NCI-H2196 treated with DMSO at 0.1 percent for 48 hours (cell line): ENCODE data around the gene NADSYN1.

Experiments
- DNase-seq: peaks from one replicate; lab custom pipeline; 2025; ENCODE audit not compliant: unreplicated experiment; lab: John Stamatoyannopoulos, UW

Gene NADSYN1

DNA sequence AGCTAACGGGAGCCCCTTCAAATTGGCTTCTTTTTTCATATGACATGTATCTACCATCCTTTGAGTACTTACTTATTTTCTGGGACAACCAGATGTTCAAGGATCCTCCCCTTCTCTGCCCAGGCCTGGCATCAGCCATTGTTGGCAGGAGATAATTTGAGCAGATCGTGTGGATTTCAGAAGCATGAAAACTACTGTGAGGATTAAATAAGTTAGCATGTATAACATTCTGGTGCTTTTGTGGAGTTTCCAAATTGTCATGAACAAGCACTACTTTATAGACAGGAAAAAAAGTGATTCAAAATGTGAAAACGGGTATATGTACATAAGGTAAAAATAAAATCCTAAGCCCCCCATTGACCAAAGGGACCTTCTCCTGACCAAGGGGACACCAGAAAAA, 2.1 kb upstream of the NADSYN1 start:
- DNase-seq, result no peak

DNA sequence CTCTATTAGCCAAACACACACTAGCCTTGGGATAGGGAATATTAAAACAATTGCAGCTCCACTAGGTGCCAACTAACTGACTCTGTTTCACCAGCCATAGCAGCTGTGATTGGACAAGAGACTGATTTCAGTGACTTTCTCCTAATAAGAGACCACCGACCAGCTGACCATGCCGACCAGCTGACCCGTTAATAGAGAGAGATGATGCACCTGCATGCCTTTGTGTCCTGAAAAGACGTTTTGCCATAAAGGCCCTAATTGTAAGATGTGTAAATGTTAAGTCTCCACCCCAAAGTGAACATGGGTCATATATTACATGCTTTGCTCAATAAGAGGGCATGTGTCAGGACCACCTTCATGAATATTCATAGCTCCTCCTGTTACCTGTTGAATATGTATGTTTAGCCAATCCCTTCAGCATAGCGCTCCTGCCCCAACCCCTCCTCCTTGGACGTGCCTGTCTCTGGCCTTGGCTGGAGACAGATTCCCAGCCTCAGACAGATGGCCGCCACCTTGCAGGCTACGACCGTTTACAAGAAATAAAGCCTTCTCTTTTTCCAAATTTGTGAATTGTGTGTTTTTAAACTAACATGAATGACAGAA, 1.3 kb upstream of the NADSYN1 start:
- DNase-seq, result no peak

DNA sequence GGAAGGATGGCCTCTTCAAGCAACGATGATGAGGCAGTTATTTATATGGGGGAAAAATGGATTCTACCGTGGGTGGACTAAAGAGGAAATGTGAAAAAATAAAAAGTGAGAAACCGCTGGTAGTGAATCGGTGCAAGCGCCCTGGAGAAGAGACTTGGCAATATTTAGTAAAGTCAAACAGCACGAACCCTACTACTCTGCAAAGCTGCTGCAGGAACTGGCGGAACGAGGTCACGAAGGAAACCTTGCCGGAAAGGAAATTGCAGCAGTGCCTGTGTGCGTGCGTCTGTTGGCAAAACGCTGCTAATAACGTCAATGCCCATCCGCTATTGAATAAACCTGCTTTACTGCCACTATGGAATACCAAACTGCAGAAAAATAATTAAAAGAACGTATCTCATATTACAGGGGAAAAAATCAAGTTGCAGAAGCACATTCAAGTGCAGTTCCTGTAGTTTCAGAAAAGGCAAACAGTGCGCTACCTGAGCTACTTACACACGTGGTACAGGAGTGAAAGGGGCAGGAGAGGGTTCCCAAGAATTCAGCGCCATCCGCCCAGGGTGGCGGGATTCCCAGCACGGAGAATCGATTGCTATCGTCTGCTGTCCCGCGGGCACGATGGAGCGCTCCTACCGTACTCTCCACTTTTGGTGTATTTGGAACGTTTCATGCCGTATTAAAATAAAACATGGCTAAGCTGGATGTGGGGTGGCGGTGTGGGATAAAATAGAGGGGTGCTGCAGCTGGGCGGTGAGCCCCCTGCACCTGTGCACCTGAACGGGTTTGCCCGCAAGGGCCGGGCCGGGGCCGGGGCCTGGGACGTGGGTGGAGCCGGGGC, 585 bp upstream of the NADSYN1 start:
- no peak for DNase-seq

GRCh38 chr11:71453918-71454304, 908 bp downstream of the NADSYN1 start:
- no peak for DNase-seq

- DNase-seq, result no peak
These were observed 1.6 kb downstream of the NADSYN1 start for GRCh38 chr11:71454470-71455113.

DNA sequence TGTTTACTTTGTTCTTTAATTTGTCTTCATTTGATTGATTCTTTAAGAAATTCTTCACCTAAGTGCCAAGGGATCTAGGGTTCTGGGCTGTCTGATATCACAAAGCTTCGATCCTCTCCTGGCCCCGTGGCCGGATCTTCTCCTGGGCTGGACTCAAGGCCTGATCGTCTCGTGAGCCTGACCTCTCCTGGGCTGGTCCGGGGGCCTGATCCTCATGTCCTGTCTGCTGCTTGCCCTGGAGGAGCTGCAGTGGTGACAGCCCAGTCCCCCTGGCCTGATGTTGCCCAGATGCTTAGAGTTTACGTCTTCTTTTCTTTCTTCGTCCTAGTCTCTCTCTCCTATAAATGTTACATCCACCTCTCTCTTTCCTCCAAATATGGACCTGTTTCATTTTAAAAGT, 3.3 kb downstream of the NADSYN1 start:
- no peak for DNase-seq

- no peak for DNase-seq
These were observed 3.8 kb downstream of the NADSYN1 start for GRCh38 chr11:71456831-71457230.

DNA sequence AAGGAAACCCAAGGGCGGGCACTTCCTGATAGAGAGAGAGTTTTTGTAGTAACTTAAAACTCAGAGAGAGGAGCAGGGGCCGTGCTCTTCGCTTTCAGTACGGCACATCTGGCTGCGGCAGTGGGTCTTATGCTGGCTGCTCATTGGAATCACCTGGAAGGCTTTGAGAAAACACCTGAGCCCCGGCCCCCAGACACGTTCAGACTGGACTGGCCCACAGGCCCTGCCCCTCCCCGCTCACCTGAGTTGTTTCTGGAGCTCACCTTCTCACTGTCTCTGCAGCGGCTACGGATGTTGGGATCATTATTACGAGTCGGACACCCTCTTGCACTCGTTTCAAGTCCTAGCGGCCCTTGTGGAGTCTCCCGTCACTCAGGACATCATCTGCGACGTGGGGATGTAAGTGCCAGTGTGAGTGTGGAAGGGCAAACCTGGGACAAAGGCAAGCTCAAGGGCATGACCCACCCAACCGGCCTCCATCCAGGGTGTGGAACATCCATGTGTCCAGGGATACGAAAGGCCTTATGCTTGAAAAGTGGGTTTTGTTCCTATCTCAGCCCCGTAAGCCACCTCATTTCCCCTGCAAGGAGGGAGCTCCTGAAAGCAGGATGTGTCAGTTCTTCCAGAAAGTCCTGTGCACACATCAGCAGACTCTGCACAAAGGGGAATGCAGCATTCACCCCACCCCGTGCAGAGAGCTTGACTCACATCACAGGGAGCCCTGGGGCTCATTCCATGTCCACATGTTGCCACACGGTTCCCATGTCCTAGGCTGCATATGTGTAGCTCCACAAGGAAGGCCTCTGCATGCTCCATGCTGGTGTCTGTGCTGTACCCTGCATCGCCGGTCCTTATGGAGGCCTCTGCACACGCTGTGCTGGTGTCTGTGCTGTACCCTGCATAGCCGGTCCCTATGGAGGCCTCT, 5.4 kb downstream of the NADSYN1 start:
- no peak for DNase-seq

DNA sequence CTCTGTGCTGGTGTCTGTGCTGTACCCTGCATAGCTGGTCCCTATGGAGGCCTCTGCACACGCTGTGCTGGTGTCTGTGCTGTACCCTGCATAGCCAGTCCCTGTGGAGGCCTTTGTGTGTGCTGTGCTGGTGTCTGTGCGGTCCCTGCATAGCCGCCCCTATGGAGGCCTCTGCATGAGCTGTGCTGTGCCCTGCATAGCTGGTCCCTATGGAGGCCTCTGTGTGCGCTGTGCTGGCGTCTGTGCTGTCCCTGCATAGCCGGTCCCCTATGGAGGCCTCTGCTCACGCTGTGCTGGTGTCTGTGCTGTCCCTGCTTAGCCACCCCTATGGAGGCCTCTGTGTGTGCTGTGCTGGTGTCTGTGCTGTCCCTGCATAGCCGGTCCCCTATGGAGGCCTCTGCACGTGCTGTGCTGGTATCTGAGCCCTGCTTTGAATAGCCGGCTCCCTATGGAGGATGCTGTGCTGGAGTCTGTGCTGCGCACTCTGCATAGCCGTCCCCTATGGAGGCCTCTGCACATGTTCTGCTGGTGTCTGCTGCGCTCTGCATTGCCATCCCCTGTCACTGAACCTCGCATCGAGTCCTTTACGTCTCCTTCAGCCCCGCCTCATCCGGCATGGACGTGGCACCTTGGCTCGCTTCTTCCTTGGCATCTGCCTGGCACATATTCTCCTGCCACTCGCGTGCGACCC, 6.2 kb downstream of the NADSYN1 start:
- no peak for DNase-seq

- DNase-seq, result no peak
These were observed 6.8 kb downstream of the NADSYN1 start for GRCh38 chr11:71459767-71460320.

DNA sequence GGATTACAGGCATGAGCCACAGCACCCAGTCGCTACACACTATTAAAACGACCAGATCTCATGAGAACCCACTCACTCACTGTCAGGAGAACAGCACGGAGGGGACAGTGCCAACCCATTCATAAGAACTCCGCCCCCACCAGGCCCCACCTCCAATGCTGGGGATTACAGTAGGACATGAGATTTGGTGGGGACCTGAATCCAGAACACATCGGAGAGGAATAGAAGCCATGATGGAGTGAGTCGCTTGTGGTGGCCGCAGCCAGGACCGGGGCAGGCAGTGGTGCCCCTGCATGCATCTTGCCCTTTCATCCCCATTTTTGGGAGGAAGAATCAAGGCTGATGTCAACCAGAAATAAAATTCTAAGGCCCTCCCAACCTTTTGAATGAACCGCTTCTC, 8.7 kb downstream of the NADSYN1 start:
- no peak for DNase-seq

GRCh38 chr11:71462726-71463125, 9.7 kb downstream of the NADSYN1 start:
- DNase-seq, result no peak

- no peak for DNase-seq
These were observed 10.6 kb downstream of the NADSYN1 start for GRCh38 chr11:71463331-71464211.

- DNase-seq, result no peak
These were observed 12.1 kb downstream of the NADSYN1 start for GRCh38 chr11:71465054-71465453.

DNA sequence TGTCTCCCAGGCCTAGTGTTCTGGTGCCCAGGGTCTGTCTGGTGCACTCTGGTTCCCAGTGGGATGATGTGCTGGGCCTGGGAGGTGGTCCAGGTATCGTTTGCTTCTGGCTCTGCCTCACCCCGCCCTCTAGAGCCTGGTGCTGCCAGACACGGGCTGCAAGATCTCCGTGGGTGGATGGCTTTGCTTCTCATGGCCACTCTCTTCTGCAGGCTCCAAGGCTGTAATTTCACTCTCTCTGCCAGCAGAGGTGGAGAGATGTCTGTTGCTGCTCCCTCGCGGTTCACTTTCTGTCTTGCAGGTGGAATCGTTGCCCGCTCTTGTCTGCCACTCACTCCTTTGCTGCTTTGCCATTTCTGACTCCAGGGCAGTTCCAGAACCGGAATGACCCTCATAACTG, 13.4 kb downstream of the NADSYN1 start:
- DNase-seq, result no peak

DNA sequence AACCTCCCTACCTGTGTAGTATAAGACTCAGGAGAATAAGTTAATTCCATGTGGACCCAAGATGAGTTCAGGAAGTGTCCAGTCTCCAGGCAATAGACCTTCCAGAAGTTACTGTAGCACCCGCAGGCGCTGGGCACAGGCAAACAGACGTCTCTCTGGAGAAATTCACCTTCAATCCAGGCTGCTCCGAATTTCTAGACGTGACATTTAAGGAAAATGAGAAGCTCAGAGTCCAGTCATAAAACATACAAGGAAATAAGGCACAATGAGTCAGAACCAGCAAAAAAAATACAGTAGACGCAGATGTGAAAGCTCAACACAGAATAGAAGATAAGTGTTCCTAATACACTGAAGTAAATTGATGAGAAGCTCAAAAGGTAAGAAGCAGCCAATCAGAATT, 14.2 kb downstream of the NADSYN1 start:
- no peak for DNase-seq

DNA sequence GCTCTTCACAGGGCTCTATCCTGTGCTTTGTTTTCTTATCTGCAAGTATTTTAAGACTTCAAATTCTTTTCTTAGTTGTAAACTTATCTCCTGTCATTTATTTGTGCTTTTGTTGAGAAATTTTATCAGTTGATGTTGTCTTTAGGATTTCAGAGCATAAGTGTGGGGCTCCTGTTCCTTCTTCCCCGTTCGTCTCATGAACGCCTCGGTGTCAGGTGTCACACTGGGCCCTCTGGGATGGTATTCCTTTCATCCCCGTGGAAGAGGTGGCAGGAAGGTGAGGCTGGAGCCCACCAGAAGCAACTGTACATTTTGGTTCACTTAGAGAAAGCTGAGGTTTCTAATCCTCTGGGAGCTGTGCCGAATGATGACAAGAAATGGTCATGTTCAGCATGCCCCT, 17.9 kb downstream of the NADSYN1 start:
- no peak for DNase-seq

GRCh38 chr11:71472357-71472885, 19.4 kb downstream of the NADSYN1 start:
- no peak for DNase-seq
